OCI-LY7 (cell line): ENCODE data around the gene NCEH1. TPM values are rescaled to one million over a fixed set of nuclear protein-coding genes. Genes with fewer than 3 reads are reported as not detected.

Source experiments
- BruUV-seq: library from RNA; stranded (reverse); fragments of 400-500 nt; replicated peaks from 2 replicates; lab custom pipeline; 2021; lab: Mats Ljungman, UMichigan
- CTCF ChIA-PET: fragments of 300-600 bp; sonication (Branson Sonifier 250); formaldehyde crosslinking; loops from one replicate; lab custom pipeline; 2022; ENCODE audit warnings: antibody characterized with exemption; ENCODE audit not compliant: unreplicated experiment; lab: Charles Lee
- POLR2A ChIA-PET: fragments of 300-600 bp; sonication (Branson Sonifier 250); formaldehyde crosslinking; loops from one replicate; lab custom pipeline; 2022; ENCODE audit warnings: antibody characterized with exemption; lab: Charles Lee
- DNase-seq: peaks from one replicate; pipeline ENCODE4 v3.0.0-alpha.2; 2015; ENCODE audit warnings: low spot score
- H2AFZ ChIP-seq: fragments of 200-600 bp; sonication (generic), shearing (Covaris generic); 2 replicates; pipeline ENCODE4 v1.6.1; 2014; ENCODE audit warnings: mild to moderate bottlenecking, antibody characterized with exemption, low read length, moderate library complexity
- H3K27ac ChIP-seq: fragments of 200-600 bp; sonication (generic); 2 replicates; pipeline ENCODE4 v1.5.1; 2014; ENCODE audit warnings: mixed run types, low read depth, mild to moderate bottlenecking, moderate library complexity, low read length, inconsistent platforms; ENCODE audit not compliant: poor library complexity, severe bottlenecking
- H3K36me3 ChIP-seq: fragments of 200-600 bp; sonication (generic); 2 replicates; pipeline ENCODE4 v1.6.1; 2014; ENCODE audit warnings: mild to moderate bottlenecking, antibody characterized with exemption, low read length, moderate library complexity, mixed read lengths; ENCODE audit not compliant: insufficient read depth
- H3K4me1 ChIP-seq: fragments of 200-600 bp; sonication (generic); 2 replicates; pipeline ENCODE4 v1.5.1; 2014; ENCODE audit warnings: mild to moderate bottlenecking, low read length; ENCODE audit not compliant: insufficient read depth, poor library complexity, severe bottlenecking
- H3K4me2 ChIP-seq: fragments of 200-600 bp; sonication (generic); 2 replicates; pipeline ENCODE4 v1.6.1; 2014; ENCODE audit warnings: mild to moderate bottlenecking, low read length
- H3K4me3 ChIP-seq: fragments of 200-600 bp; sonication (generic); 2 replicates; pipeline ENCODE4 v1.5.1; 2014; ENCODE audit warnings: mild to moderate bottlenecking, low read depth, low read length; ENCODE audit not compliant: poor library complexity, severe bottlenecking
- H3K79me2 ChIP-seq: fragments of 200-600 bp; sonication (generic); 2 replicates; pipeline ENCODE4 v1.6.1; 2016; ENCODE audit warnings: low read depth, mild to moderate bottlenecking, low read length, moderate library complexity, mixed read lengths; ENCODE audit not compliant: insufficient read depth
- H3K9me2 ChIP-seq: fragments of 200-600 bp; sonication (generic); 2 replicates; pipeline ENCODE4 v1.6.1; 2016; ENCODE audit warnings: mild to moderate bottlenecking, low read length, mixed read lengths; ENCODE audit not compliant: insufficient read depth
- H3K9me3 ChIP-seq: fragments of 200-600 bp; sonication (generic); 2 replicates; pipeline ENCODE4 v1.6.1; 2014; ENCODE audit warnings: mild to moderate bottlenecking, mixed run types, low read length, mixed read lengths
- H4K20me1 ChIP-seq: fragments of 200-600 bp; sonication (generic); 2 replicates; pipeline ENCODE4 v1.6.1; 2014; ENCODE audit warnings: mild to moderate bottlenecking, antibody characterized with exemption, low read length, moderate library complexity, mixed read lengths; ENCODE audit not compliant: insufficient read depth
- CTCF ChIP-seq: fragments of 200-600 bp; sonication (generic); conservative IDR thresholded peaks from 2 replicates; pipeline ENCODE4 v1.5.1; 2014; ENCODE audit warnings: mild to moderate bottlenecking, antibody characterized with exemption, low read length, moderate library complexity, mixed read lengths
- EZH2phosphoT487 ChIP-seq: fragments of 200-600 bp; sonication (generic); IDR thresholded peaks from 2 replicates; pipeline ENCODE4 v1.6.1; 2018; ENCODE audit warnings: low read depth, borderline replicate concordance, mild to moderate bottlenecking, mixed run types, antibody characterized with exemption, low read length, moderate library complexity, mixed read lengths
- intact Hi-C: fragments of 100-400 bp; cut with micrococcal nuclease; formaldehyde crosslinking; loops from one replicate; pipeline ENCODE4 v1.10.0; 2022; ENCODE audit not compliant: unreplicated experiment
- total RNA-seq, 2 experiments: library from RNA; depleted of rRNA in 1 of 2; stranded (reverse); fragments of >200 nt in 1 of 2; shearing (Covaris generic) in 1 of 2; gene quantifications; 2 replicates each; pipeline ENCODE4 v1.2.3, GENCODE V29; 2014 to 2022

NCEH1 gene
- total RNA-seq, 2 experiments from 2014 or later: 2.7 to 8.2 TPM

GRCh38 chr3:172692751-172693338, 18.0 kb downstream of the NCEH1 start:
- ChIA-PET CTCF (interaction anchor here (0.8 kb wide), 1 partner anchor 16 kb away, joined by 3 read pairs; no protein-coding TSS in a partner anchor), POLR2A (interaction anchor here (0.5 to 2.3 kb wide), 15 partner anchors 8 to 159 kb away, joined by 3 to 12 read pairs (median 3); partner anchors contain the start of gene NCEH1)
- no peak for TF ChIP-seq EZH2phosphoT487
- no peak for TF ChIP-seq CTCF
- intact Hi-C loops: no loop called here
- peaks cover 3% of the 10 kb centered on the region; the same call in 1 of the 2 replicates for H4K20me1 ChIP-seq
- no peaks in the 10 kb centered on the region for H3K9me3 ChIP-seq
- peaks cover 16% of the 10 kb centered on the region for H3K4me1 ChIP-seq
- BruUV-seq: no TSS peak
- H3K79me2 ChIP-seq: no peaks in the 10 kb centered on the region
- peak overlapping the region; percentile 51 for H3K4me2 ChIP-seq
- H3K36me3 ChIP-seq: no peaks in the 10 kb centered on the region
- DNase-seq: peak; percentile 48
- H3K4me3 ChIP-seq: peak overlapping the region; percentile 7
- H3K27ac ChIP-seq: peak overlapping the region; percentile 31
- no peaks in the 10 kb centered on the region for H3K9me2 ChIP-seq
- peak overlapping the region; percentile 90 for H2AFZ ChIP-seq

GRCh38 chr3:172690936-172691335, 19.9 kb downstream of the NCEH1 start:
- Histone ChIP-seq H3K27ac (no peak overlapping the region), H3K4me1 (peaks cover 16% of the 10 kb centered on the region), H3K79me2 (no peaks in the 10 kb centered on the region), H3K9me3 (no peaks in the 10 kb centered on the region), H3K4me2 (no peak overlapping the region), H4K20me1 (peaks cover 3% of the 10 kb centered on the region; the same call in 1 of the 2 replicates), H2AFZ (no peak overlapping the region), H3K9me2 (no peaks in the 10 kb centered on the region), H3K4me3 (no peak overlapping the region), H3K36me3 (no peaks in the 10 kb centered on the region)
- DNase-seq: no peak
- intact Hi-C loops: no loop called here
- TF ChIP-seq EZH2phosphoT487 (no peak), CTCF (no peak)
- ChIA-PET POLR2A (interaction anchor here (0.5 to 0.8 kb wide), 4 partner anchors 9 to 569 kb away, joined by 3 to 6 read pairs (median 3); no protein-coding TSS in a partner anchor), CTCF (no interaction called here)
- no TSS peak for BruUV-seq

GRCh38 chr3:172688588-172688987, 22.3 kb downstream of the NCEH1 start:
- Histone ChIP-seq H2AFZ (no peak overlapping the region), H3K9me2 (no peaks in the 10 kb centered on the region), H3K4me2 (no peak overlapping the region), H4K20me1 (peaks cover 3% of the 10 kb centered on the region; the same call in 1 of the 2 replicates), H3K4me1 (peaks cover 16% of the 10 kb centered on the region), H3K4me3 (no peak overlapping the region), H3K36me3 (no peaks in the 10 kb centered on the region), H3K79me2 (no peaks in the 10 kb centered on the region), H3K9me3 (no peaks in the 10 kb centered on the region), H3K27ac (no peak overlapping the region)
- TF ChIP-seq EZH2phosphoT487 (no peak), CTCF (no peak)
- CTCF ChIA-PET: no interaction called here
- POLR2A ChIA-PET: no interaction called here
- no TSS peak for BruUV-seq
- intact Hi-C loops: no loop called here
- no peak for DNase-seq
